ENCODE results near the gene FANCG. TPM values are rescaled to one million over a fixed set of nuclear protein-coding genes. Genes with fewer than 3 reads are reported as not detected.

Gene FANCG
- total RNA-seq, 3 donors from 2014 or later, result 19.0 to 22.7 (median 20.7) TPM

- H3K4me3 ChIP-seq, result no peak overlapping the region
- TF ChIP-seq CTCF (IDR thresholded peaks at IDR 0.05), result no peak
- H3K9me3 ChIP-seq, result no peaks in the 10 kb centered on the region
- DNase-seq, result no peak
- no peaks in the 10 kb centered on the region for H3K36me3 ChIP-seq (ENCODE audit: low read depth)
- intact Hi-C loops (cut with DNase I, micrococcal nuclease), result no loop called here
- no peaks in the 10 kb centered on the region for H3K4me1 ChIP-seq (ENCODE audit: low read depth)
- no peak for ATAC-seq
Measured at GRCh38 chr9:35033101-35033500, 46.6 kb downstream of the FANCG start.

GRCh38 chr9:35029852-35030251, 49.9 kb downstream of the FANCG start:
- intact Hi-C loops (cut with DNase I, micrococcal nuclease), result no loop called here
- Histone ChIP-seq H3K4me1 (ENCODE audit: low read depth) (no peaks in the 10 kb centered on the region), H3K36me3 (ENCODE audit: low read depth) (no peaks in the 10 kb centered on the region), H3K9me3 (no peaks in the 10 kb centered on the region), H3K4me3 (no peak overlapping the region)
- DNase-seq (no peak), ATAC-seq (no peak)
- TF ChIP-seq CTCF (IDR thresholded peaks at IDR 0.05), result no peak

- intact Hi-C loops (cut with DNase I, micrococcal nuclease), result no loop called here
- Histone ChIP-seq H3K4me1 (ENCODE audit: low read depth) (no peaks in the 10 kb centered on the region), H3K4me3 (no peak overlapping the region), H3K36me3 (ENCODE audit: low read depth) (no peaks in the 10 kb centered on the region), H3K9me3 (no peaks in the 10 kb centered on the region)
- DNase-seq, result no peak
- ATAC-seq, result no peak
- TF ChIP-seq CTCF (IDR thresholded peaks at IDR 0.05), result no peak
Measured at GRCh38 chr9:35029241-35029640, 50.5 kb downstream of the FANCG start.

- intact Hi-C loops (cut with DNase I, micrococcal nuclease), result no loop called here
- H3K36me3 ChIP-seq (ENCODE audit: low read depth), result no peaks in the 10 kb centered on the region
- H3K4me3 ChIP-seq, result no peak overlapping the region
- no peaks in the 10 kb centered on the region for H3K9me3 ChIP-seq
- ATAC-seq (no peak), DNase-seq (no peak)
- H3K4me1 ChIP-seq (ENCODE audit: low read depth), result no peaks in the 10 kb centered on the region
- TF ChIP-seq CTCF (IDR thresholded peaks at IDR 0.05), result no peak
Measured at GRCh38 chr9:35028341-35028740, 51.4 kb downstream of the FANCG start.

- H3K4me1 ChIP-seq (ENCODE audit: low read depth), result no peaks in the 10 kb centered on the region
- no peak for TF ChIP-seq CTCF (IDR thresholded peaks at IDR 0.05)
- H3K4me3 ChIP-seq, result no peak overlapping the region
- no peak for ATAC-seq
- intact Hi-C loops (cut with DNase I, micrococcal nuclease), result no loop called here
- H3K36me3 ChIP-seq (ENCODE audit: low read depth), result no peaks in the 10 kb centered on the region
- H3K9me3 ChIP-seq, result no peaks in the 10 kb centered on the region
- DNase-seq, result no peak
Measured at GRCh38 chr9:35027860-35028259, 51.9 kb downstream of the FANCG start.

GRCh38 chr9:35027374-35027773, 52.4 kb downstream of the FANCG start:
- no peak for TF ChIP-seq CTCF (IDR thresholded peaks at IDR 0.05)
- ATAC-seq, result no peak
- no peak for DNase-seq
- no peaks in the 10 kb centered on the region for H3K4me1 ChIP-seq (ENCODE audit: low read depth)
- no peak overlapping the region for H3K4me3 ChIP-seq
- intact Hi-C loops (cut with DNase I, micrococcal nuclease), result no loop called here
- H3K36me3 ChIP-seq (ENCODE audit: low read depth), result no peaks in the 10 kb centered on the region
- no peaks in the 10 kb centered on the region for H3K9me3 ChIP-seq

All from mucosa of descending colon (tissue), 3 donors.